Measurements from ENCODE around the gene KRT78.
"Not testable (repeated sequence)": the region's sequence is repeated elsewhere in the genome, so short reads cannot be mapped to it uniquely, and the experiment has no call there.

Gene KRT78

GRCh38 chr12:52797529-52797894 lies 51.3 kb downstream of the KRT78 start:
- no peaks in the 10 kb centered on the region for H3K36me3 ChIP-seq (ENCODE audit: insufficient read depth, low read length)
- H3K9ac ChIP-seq (ENCODE audit: insufficient read length), result no peak overlapping the region
- no peak overlapping the region for H3K27ac ChIP-seq
- no peak for DNase-seq (ENCODE audit: low read depth, low spot score)
- no peaks in the 10 kb centered on the region for H3K9me3 ChIP-seq (ENCODE audit: low read depth, low read length)
- no peak overlapping the region for H3K4me3 ChIP-seq
- no peak for TF ChIP-seq EZH2 (IDR thresholded peaks at IDR 0.05)
- TF ChIP-seq FOXP2 (optimal IDR thresholded peaks at IDR 0.05; ENCODE audit: control extremely low read depth, extremely low read length, insufficient read depth), result no peak
- TF ChIP-seq POLR2AphosphoS5 (IDR thresholded peaks at IDR 0.05; ENCODE audit: borderline replicate concordance, low read depth, low read length), result no peak

- no peak for DNase-seq (ENCODE audit: low read depth, low spot score)
- Histone ChIP-seq H3K36me3 (ENCODE audit: insufficient read depth, low read length) (no peaks in the 10 kb centered on the region), H3K27ac (no peak overlapping the region), H3K9ac (ENCODE audit: insufficient read length) (no peak overlapping the region), H3K4me3 (no peak overlapping the region), H3K9me3 (ENCODE audit: low read depth, low read length) (no peaks in the 10 kb centered on the region)
- TF ChIP-seq EZH2 (IDR thresholded peaks at IDR 0.05) (no peak), FOXP2 (optimal IDR thresholded peaks at IDR 0.05; ENCODE audit: control extremely low read depth, extremely low read length, insufficient read depth) (no peak), POLR2AphosphoS5 (IDR thresholded peaks at IDR 0.05; ENCODE audit: borderline replicate concordance, low read depth, low read length) (no peak)
These were observed 51.8 kb downstream of the KRT78 start for GRCh38 chr12:52796839-52797528.

GRCh38 chr12:52796429-52796794 lies 52.4 kb downstream of the KRT78 start:
- TF ChIP-seq POLR2AphosphoS5 (IDR thresholded peaks at IDR 0.05; ENCODE audit: borderline replicate concordance, low read depth, low read length) (no peak), FOXP2 (optimal IDR thresholded peaks at IDR 0.05; ENCODE audit: control extremely low read depth, extremely low read length, insufficient read depth) (no peak), EZH2 (IDR thresholded peaks at IDR 0.05) (no peak)
- no peak overlapping the region for H3K4me3 ChIP-seq
- H3K9me3 ChIP-seq (ENCODE audit: low read depth, low read length), result no peaks in the 10 kb centered on the region
- H3K36me3 ChIP-seq (ENCODE audit: insufficient read depth, low read length), result no peaks in the 10 kb centered on the region
- no peak overlapping the region for H3K9ac ChIP-seq (ENCODE audit: insufficient read length)
- no peak for DNase-seq (ENCODE audit: low read depth, low spot score)
- H3K27ac ChIP-seq, result no peak overlapping the region

GRCh38 chr12:52795694-52796428 lies 52.9 kb downstream of the KRT78 start, which contains the start of gene KRT3:
Gene KRT3, minus strand, starts transcription at chr12:52796117. Its CDS starts 75 bp downstream, at chr12:52796042.
- H3K9ac ChIP-seq (ENCODE audit: insufficient read length), result no peak within 1 kb of the TSS
- no peaks in the 10 kb centered on the region for H3K36me3 ChIP-seq (ENCODE audit: insufficient read depth, low read length)
- no peak for DNase-seq (ENCODE audit: low read depth, low spot score)
- no peaks in the 10 kb centered on the region for H3K9me3 ChIP-seq (ENCODE audit: low read depth, low read length)
- no peak within 1 kb of the TSS for H3K27ac ChIP-seq
- no peak within 1 kb of the TSS for H3K4me3 ChIP-seq
- no peak for TF ChIP-seq FOXP2 (optimal IDR thresholded peaks at IDR 0.05; ENCODE audit: control extremely low read depth, extremely low read length, insufficient read depth)
- TF ChIP-seq POLR2AphosphoS5 (IDR thresholded peaks at IDR 0.05; ENCODE audit: borderline replicate concordance, low read depth, low read length), result no peak
- no peak for TF ChIP-seq EZH2 (IDR thresholded peaks at IDR 0.05)

GRCh38 chr12:52795332-52795674 lies 53.5 kb downstream of the KRT78 start:
- H3K9me3 ChIP-seq (ENCODE audit: low read depth, low read length); H3K36me3 ChIP-seq (ENCODE audit: insufficient read depth, low read length); H3K4me3 ChIP-seq; H3K9ac ChIP-seq (ENCODE audit: insufficient read length); DNase-seq (ENCODE audit: low read depth, low spot score); H3K27ac ChIP-seq: not testable (repeated sequence)

GRCh38 chr12:52794479-52795331 lies 54.1 kb downstream of the KRT78 start:
- DNase-seq (ENCODE audit: low read depth, low spot score), result no peak
- TF ChIP-seq FOXP2 (optimal IDR thresholded peaks at IDR 0.05; ENCODE audit: control extremely low read depth, extremely low read length, insufficient read depth), result no peak
- no peak for TF ChIP-seq POLR2AphosphoS5 (IDR thresholded peaks at IDR 0.05; ENCODE audit: borderline replicate concordance, low read depth, low read length)
- Histone ChIP-seq H3K36me3 (ENCODE audit: insufficient read depth, low read length) (no peaks in the 10 kb centered on the region), H3K27ac (no peak overlapping the region), H3K9me3 (ENCODE audit: low read depth, low read length) (no peaks in the 10 kb centered on the region), H3K4me3 (no peak overlapping the region), H3K9ac (ENCODE audit: insufficient read length) (no peak overlapping the region)

- Histone ChIP-seq H3K9ac (ENCODE audit: insufficient read length) (no peak overlapping the region), H3K27ac (no peak overlapping the region), H3K9me3 (ENCODE audit: low read depth, low read length) (no peaks in the 10 kb centered on the region), H3K4me3 (no peak overlapping the region), H3K36me3 (ENCODE audit: insufficient read depth, low read length) (no peaks in the 10 kb centered on the region)
- no peak for DNase-seq (ENCODE audit: low read depth, low spot score)
- TF ChIP-seq FOXP2 (optimal IDR thresholded peaks at IDR 0.05; ENCODE audit: control extremely low read depth, extremely low read length, insufficient read depth) (no peak), EZH2 (IDR thresholded peaks at IDR 0.05) (no peak), POLR2AphosphoS5 (IDR thresholded peaks at IDR 0.05; ENCODE audit: borderline replicate concordance, low read depth, low read length) (no peak)
These were observed 56.4 kb downstream of the KRT78 start for GRCh38 chr12:52792185-52793029.
